ENCODE data around the gene SLC23A2. TPM values are rescaled to one million over a fixed set of nuclear protein-coding genes. Genes with fewer than 3 reads are reported as not detected.

Gene SLC23A2
- polyA plus RNA-seq, 3 donors: 3.3 to 28.4 (median 6.4) TPM

- H3K4me1 ChIP-seq (ENCODE audit: control insufficient read depth in 1 of 2, insufficient read depth in 2 of 2, low read length in 2 of 2): no peaks in the 10 kb centered on the region
- no peak overlapping the region for H3K4me2 ChIP-seq (replicated peaks; ENCODE audit: extremely low read depth, low read length, poor library complexity, severe bottlenecking)
- H3K4me3 ChIP-seq (replicated peaks in 1 of 3; ENCODE audit: low read depth in 2 of 3, low read length in 3 of 3): no peak overlapping the region
- H3K79me2 ChIP-seq (ENCODE audit: insufficient read depth, low read length): peaks cover 3% of the 10 kb centered on the region
- no peak overlapping the region for H3K9ac ChIP-seq (ENCODE audit: insufficient read depth, low read length, poor library complexity, severe bottlenecking)
- H3K36me3 ChIP-seq (replicated peaks in 1 of 2; ENCODE audit: control insufficient read depth in 1 of 2, insufficient read depth in 2 of 2, low read length in 2 of 2): peaks cover 6 to 63% of the 10 kb centered on the region in 2 donors
- no peaks in the 10 kb centered on the region for H3K9me3 Mint-ChIP-seq
- no peak overlapping the region for H3K4me3 Mint-ChIP-seq
- peaks cover 65% of the 10 kb centered on the region for H4K20me1 ChIP-seq (ENCODE audit: insufficient read depth, low read length)
- H3K9me3 ChIP-seq (replicated peaks in 1 of 2; ENCODE audit: control insufficient read depth in 1 of 2, insufficient read depth in 1 of 2, low read length in 2 of 2): no peaks in the 10 kb centered on the region
- peaks cover 37 to 43% of the 10 kb centered on the region in 2 donors for H3K36me3 Mint-ChIP-seq
- H2AFZ ChIP-seq (ENCODE audit: insufficient read depth, low read depth, low read length, poor library complexity, severe bottlenecking): no peak overlapping the region
- H3K27me3 ChIP-seq (ENCODE audit: control insufficient read depth in 2 of 2, insufficient read depth in 2 of 2, low read length in 2 of 2): no peaks in the 10 kb centered on the region
- TF ChIP-seq CTCF (IDR thresholded peaks at IDR 0.05): no peak
- H3K4me1 Mint-ChIP-seq: no peaks in the 10 kb centered on the region
- intact Hi-C loops (cut with micrococcal nuclease): no loop called here
- H3K27me3 Mint-ChIP-seq (ENCODE audit: low read depth in 3 of 3): no peaks in the 10 kb centered on the region
- WGBS (ENCODE audit: insufficient coverage): 100% methylated on average over 9 of the region's 9 CpGs
- no peak for DNase-seq
- no peak overlapping the region for H3K27ac ChIP-seq (ENCODE audit: low read depth in 1 of 2, low read length in 2 of 2)
- peak overlapping the region in 2 of 7 donors; percentile 46 to 51 for H3K27ac Mint-ChIP-seq
These were observed 82.1 kb downstream of the SLC23A2 start for GRCh38 chr20:4919047-4919704.

- H4K20me1 ChIP-seq (ENCODE audit: insufficient read depth, low read length): peaks cover 63% of the 10 kb centered on the region
- no peak overlapping the region for H2AFZ ChIP-seq (ENCODE audit: insufficient read depth, low read depth, low read length, poor library complexity, severe bottlenecking)
- Mint-ChIP-seq H3K36me3 (peaks cover 38% of the 10 kb centered on the region in 2 donors), H3K4me3 (no peak overlapping the region), H3K27ac (no peak overlapping the region), H3K9me3 (no peaks in the 10 kb centered on the region), H3K4me1 (no peaks in the 10 kb centered on the region), H3K27me3 (ENCODE audit: low read depth in 3 of 3) (no peaks in the 10 kb centered on the region)
- H3K9me3 ChIP-seq (replicated peaks in 1 of 2; ENCODE audit: control insufficient read depth in 1 of 2, insufficient read depth in 1 of 2, low read length in 2 of 2): no peaks in the 10 kb centered on the region
- peaks cover 3% of the 10 kb centered on the region for H3K79me2 ChIP-seq (ENCODE audit: insufficient read depth, low read length)
- no peaks in the 10 kb centered on the region for H3K4me1 ChIP-seq (ENCODE audit: control insufficient read depth in 1 of 2, insufficient read depth in 2 of 2, low read length in 2 of 2)
- WGBS (ENCODE audit: insufficient coverage): 82% methylated on average over 1 of the region's 6 CpGs
- H3K36me3 ChIP-seq (replicated peaks in 1 of 2; ENCODE audit: control insufficient read depth in 1 of 2, insufficient read depth in 2 of 2, low read length in 2 of 2): peaks cover 6 to 58% of the 10 kb centered on the region in 2 donors
- no peak overlapping the region for H3K4me3 ChIP-seq (replicated peaks in 1 of 3; ENCODE audit: low read depth in 2 of 3, low read length in 3 of 3)
- H3K9ac ChIP-seq (ENCODE audit: insufficient read depth, low read length, poor library complexity, severe bottlenecking): no peak overlapping the region
- TF ChIP-seq CTCF (IDR thresholded peaks at IDR 0.05): no peak
- intact Hi-C loops (cut with micrococcal nuclease): no loop called here
- no peak for DNase-seq
- H3K27me3 ChIP-seq (ENCODE audit: control insufficient read depth in 2 of 2, insufficient read depth in 2 of 2, low read length in 2 of 2): no peaks in the 10 kb centered on the region
- no peak overlapping the region for H3K4me2 ChIP-seq (replicated peaks; ENCODE audit: extremely low read depth, low read length, poor library complexity, severe bottlenecking)
- no peak overlapping the region for H3K27ac ChIP-seq (ENCODE audit: low read depth in 1 of 2, low read length in 2 of 2)
These were observed 82.8 kb downstream of the SLC23A2 start for GRCh38 chr20:4918473-4918872.
